Colonic mucosa (tissue), 4 donors: Measurements from ENCODE around the gene MREG. TPM values are rescaled to one million over a fixed set of nuclear protein-coding genes. Genes with fewer than 3 reads are reported as not detected.

Experiments
- DNase-seq: peaks from one replicate; pipeline ENCODE4 v3.0.0-alpha.2; 2020
- H3K27ac ChIP-seq: fragments of 200-600 bp; one replicate; pipeline ENCODE4 v1.8.0; 2021
- H3K27me3 ChIP-seq: fragments of 200-600 bp; one replicate; pipeline ENCODE4 v1.8.0; 2021
- H3K36me3 ChIP-seq: fragments of 200-600 bp; one replicate; pipeline ENCODE4 v1.8.0; 2021
- H3K4me1 ChIP-seq: fragments of 200-600 bp; one replicate; pipeline ENCODE4 v1.8.0; 2021; ENCODE audit warnings: mild to moderate bottlenecking
- H3K4me3 ChIP-seq: fragments of 200-600 bp; one replicate; pipeline ENCODE4 v1.8.0; 2021
- H3K9ac ChIP-seq, 2 donors: one replicate each; pipeline ENCODE4 v1.7.0; 2013; ENCODE audit warnings: control low read depth in 2 of 2, low read depth in 2 of 2, low read length in 2 of 2
- H3K9me3 ChIP-seq: fragments of 200-600 bp; one replicate; pipeline ENCODE4 v1.8.0; 2021
- CTCF ChIP-seq: fragments of 200-600 bp; IDR thresholded peaks from one replicate; pipeline ENCODE4 v1.8.0; 2022; ENCODE audit warnings: antibody characterized with exemption, mild to moderate bottlenecking
- intact Hi-C: fragments of 100-400 bp; cut with DNase I; formaldehyde crosslinking; loops from one replicate; pipeline ENCODE4 v1.14.1; 2022
- total RNA-seq, 2 donors: library from RNA; stranded (reverse); fragmentation: NEBNext Ultra II Directional in 1 of 2; extraction: Animal tissue kit (Norgen Biotek cat#: 25700) in 1 of 2; gene quantifications; one replicate each; pipeline ENCODE4 v1.2.1, GENCODE V29; 2021
- donor health status: healthy.
- donor health status: DM: no; HTN: no; CAD: no.
- donor health status: DM: no; HTN: no; CAD: no.

The MREG gene
- total RNA-seq, 2 donors from 2014 or later, result 8.5 to 9.4 TPM

GRCh38 chr2:215942194-215942593 lies 71.2 kb downstream of the MREG start:
- intact Hi-C loops, result no loop called here
- H3K36me3 ChIP-seq, result no peaks in the 10 kb centered on the region
- H3K9me3 ChIP-seq, result no peaks in the 10 kb centered on the region
- TF ChIP-seq CTCF, result no peak
- H3K4me3 ChIP-seq, result no peak overlapping the region
- no peaks in the 10 kb centered on the region for H3K4me1 ChIP-seq
- no peak overlapping the region for H3K9ac ChIP-seq
- no peaks in the 10 kb centered on the region for H3K27me3 ChIP-seq
- no peak for DNase-seq
- no peak overlapping the region for H3K27ac ChIP-seq

GRCh38 chr2:215941726-215942125 lies 71.6 kb downstream of the MREG start:
- Histone ChIP-seq H3K4me3 (no peak overlapping the region), H3K9me3 (no peaks in the 10 kb centered on the region), H3K9ac (no peak overlapping the region), H3K27ac (no peak overlapping the region), H3K4me1 (no peaks in the 10 kb centered on the region), H3K36me3 (no peaks in the 10 kb centered on the region), H3K27me3 (no peaks in the 10 kb centered on the region)
- no peak for TF ChIP-seq CTCF
- intact Hi-C loops, result no loop called here
- DNase-seq, result no peak

GRCh38 chr2:215940645-215941184 lies 72.6 kb downstream of the MREG start:
- no peak overlapping the region for H3K27ac ChIP-seq
- no peaks in the 10 kb centered on the region for H3K27me3 ChIP-seq
- no peaks in the 10 kb centered on the region for H3K9me3 ChIP-seq
- intact Hi-C loops, result no loop called here
- no peak for TF ChIP-seq CTCF
- no peak for DNase-seq
- H3K4me1 ChIP-seq, result no peaks in the 10 kb centered on the region
- H3K9ac ChIP-seq, result no peak overlapping the region
- no peak overlapping the region for H3K4me3 ChIP-seq
- H3K36me3 ChIP-seq, result no peaks in the 10 kb centered on the region

GRCh38 chr2:215937190-215937589 lies 76.2 kb downstream of the MREG start:
- H3K36me3 ChIP-seq, result no peaks in the 10 kb centered on the region
- H3K9ac ChIP-seq, result no peak overlapping the region
- H3K27ac ChIP-seq, result no peak overlapping the region
- no peak overlapping the region for H3K4me3 ChIP-seq
- H3K27me3 ChIP-seq, result no peaks in the 10 kb centered on the region
- intact Hi-C loops, result no loop called here
- no peak for TF ChIP-seq CTCF
- DNase-seq, result no peak
- H3K4me1 ChIP-seq, result no peaks in the 10 kb centered on the region
- no peaks in the 10 kb centered on the region for H3K9me3 ChIP-seq

GRCh38 chr2:215933151-215933550 lies 80.2 kb downstream of the MREG start:
- Histone ChIP-seq H3K36me3 (no peaks in the 10 kb centered on the region), H3K4me3 (no peak overlapping the region), H3K9me3 (no peaks in the 10 kb centered on the region), H3K27me3 (no peaks in the 10 kb centered on the region), H3K4me1 (no peaks in the 10 kb centered on the region), H3K9ac (no peak overlapping the region), H3K27ac (no peak overlapping the region)
- intact Hi-C loops, result no loop called here
- no peak for DNase-seq
- TF ChIP-seq CTCF, result no peak
